HepG2 (cell line): ENCODE results near the gene ANKFY1.

Experiments used
- CREB1 ChIP-seq, 2 experiments: fragments of 450-650 bp in 1 of 2; IDR thresholded peaks; 2 replicates each; pipeline ENCODE4 v1.6.1; 2016 to 2017; ENCODE audit warnings: control low read depth in 1 of 2, mild to moderate bottlenecking in 1 of 2, missing compliant biosample characterization in 1 of 2, missing genetic modification characterization in 1 of 2
- ESRRA ChIP-seq: sonication (generic); formaldehyde crosslinking; IDR thresholded peaks from 2 replicates; pipeline ENCODE4 v1.5.1; 2020; ENCODE audit warnings: mild to moderate bottlenecking, low read depth, missing genetic modification reagents
- MLLT10 ChIP-seq: sonication (generic); formaldehyde crosslinking; IDR thresholded peaks from 2 replicates; pipeline ENCODE4 v1.4.0; 2020; ENCODE audit warnings: missing genetic modification reagents
- ZNF670 ChIP-seq: sonication (generic); formaldehyde crosslinking; IDR thresholded peaks from 2 replicates; pipeline ENCODE4 v1.8.0; 2022; ENCODE audit warnings: mild to moderate bottlenecking, missing genetic modification reagents, borderline replicate concordance

GRCh38 chr17:4167786-4168185 lies 96.0 kb downstream of the ANKFY1 start:
- no peak for TF ChIP-seq ZNF670 (CRISPR knock-in tag)
- no peak for TF ChIP-seq CREB1 (IDR thresholded peaks at IDR 0.05)
- TF ChIP-seq CREB1 (CRISPR knock-in tag; IDR thresholded peaks at IDR 0.05): no peak
- no peak for TF ChIP-seq ESRRA (CRISPR knock-in tag)
- TF ChIP-seq MLLT10 (CRISPR knock-in tag): no peak
